ENCODE results near the gene KIAA0232.

GRCh38 chr4:6874981-6875380, 92.5 kb downstream of the KIAA0232 start:
- TF ChIP-seq CTCF (IDR thresholded peaks at IDR 0.05; ENCODE audit: low read depth, low read length, poor library complexity, severe bottlenecking): no peak
- no peak for TF ChIP-seq EZH2phosphoT487 (IDR thresholded peaks at IDR 0.05; ENCODE audit: borderline replicate concordance, low read length)
